Peyer's patch (tissue), 4 donors: Measurements from ENCODE around the gene SEC24D. TPM values are rescaled to one million over a fixed set of nuclear protein-coding genes. Genes with fewer than 3 reads are reported as not detected.

Source experiments
- DNase-seq, 3 donors: peaks; one replicate each; pipeline ENCODE4 v3.0.0-alpha.2; 2017 to 2019
- H3K27ac ChIP-seq, 4 donors: fragments of 200-600 bp; sonication (generic); one replicate each; pipeline ENCODE4 v1.5.1; 2016 to 2019
- H3K27me3 ChIP-seq, 2 donors: fragments of 200-600 bp; sonication (generic); one replicate each; pipeline ENCODE4 v1.5.1; 2019
- H3K36me3 ChIP-seq, 3 donors: fragments of 200-600 bp; sonication (generic); one replicate each; pipeline ENCODE4 v1.5.1; 2016 to 2019
- H3K4me1 ChIP-seq, 4 donors: fragments of 200-600 bp; sonication (generic); one replicate each; pipeline ENCODE4 v1.5.1; 2016 to 2019
- H3K4me3 ChIP-seq, 4 donors: fragments of 200-600 bp; sonication (generic); 1 replicate in 3 of 4; 2 replicates in 1 of 4; pipeline ENCODE4 v1.5.1; 2016 to 2019; ENCODE audit warnings: mild to moderate bottlenecking in 1 of 4
- H3K9me3 ChIP-seq, 4 donors: fragments of 200-600 bp; sonication (generic); one replicate each; pipeline ENCODE4 v1.5.1; 2016 to 2019; ENCODE audit warnings: mild to moderate bottlenecking in 1 of 4
- CTCF ChIP-seq, 6 experiments: fragments of 450-650 bp in 4 of 6; fragments of 200-600 bp in 2 of 6; sonication (generic) in 1 of 6; IDR thresholded peaks; one replicate each; pipeline ENCODE4 v1.5.1; 2017 to 2019; ENCODE audit warnings: antibody characterized with exemption in 6 of 6, mild to moderate bottlenecking in 3 of 6, moderate library complexity in 1 of 6
- POLR2A ChIP-seq, 2 donors: fragments of 450-650 bp; IDR thresholded peaks; one replicate each; pipeline ENCODE4 v1.5.1; 2017; ENCODE audit warnings: antibody characterized with exemption in 2 of 2, mild to moderate bottlenecking in 2 of 2, moderate library complexity in 2 of 2
- total RNA-seq, 4 donors: library from RNA; depleted of rRNA; stranded (reverse); fragments of >200 nt; gene quantifications; one replicate each; pipeline ENCODE4 v1.1.0, GENCODE V29; 2016

SEC24D gene
- total RNA-seq, 4 donors from 2014 or later: 52.8 to 117 (median 76.0) TPM

GRCh38 chr4:118746251-118746919 lies 89.5 kb downstream of the SEC24D start:
- TF ChIP-seq CTCF (IDR thresholded peaks at IDR 0.05) (no peak), POLR2A (IDR thresholded peaks at IDR 0.05) (no peak)
- H3K36me3 ChIP-seq: peaks cover 0 to 26% (median 0%) of the 10 kb centered on the region in 3 donors
- no peak for DNase-seq
- H3K4me3 ChIP-seq: no peak overlapping the region
- no peaks in the 10 kb centered on the region for H3K4me1 ChIP-seq
- no peaks in the 10 kb centered on the region for H3K27me3 ChIP-seq
- H3K27ac ChIP-seq: peak overlapping the region in 1 of 4 donors; percentile 43
- no peaks in the 10 kb centered on the region for H3K9me3 ChIP-seq

- TF ChIP-seq CTCF (IDR thresholded peaks at IDR 0.05) (no peak), POLR2A (IDR thresholded peaks at IDR 0.05) (no peak)
- Histone ChIP-seq H3K9me3 (no peaks in the 10 kb centered on the region), H3K4me3 (no peak overlapping the region), H3K27me3 (no peaks in the 10 kb centered on the region), H3K27ac (peak overlapping the region in 1 of 4 donors; percentile 43), H3K36me3 (peaks cover 0 to 19% (median 0%) of the 10 kb centered on the region in 3 donors), H3K4me1 (no peaks in the 10 kb centered on the region)
- no peak for DNase-seq
Observed at GRCh38 chr4:118745357-118745756, 90.6 kb downstream of the SEC24D start.

GRCh38 chr4:118743867-118744266 lies 92.1 kb downstream of the SEC24D start:
- Histone ChIP-seq H3K4me1 (no peaks in the 10 kb centered on the region), H3K36me3 (peaks cover 0 to 34% (median 0%) of the 10 kb centered on the region in 3 donors), H3K9me3 (no peaks in the 10 kb centered on the region), H3K4me3 (no peak overlapping the region), H3K27me3 (no peaks in the 10 kb centered on the region), H3K27ac (no peak overlapping the region)
- no peak for DNase-seq
- TF ChIP-seq CTCF (IDR thresholded peaks at IDR 0.05): no peak
- TF ChIP-seq POLR2A (IDR thresholded peaks at IDR 0.05): no peak

- no peak for DNase-seq
- no peak overlapping the region for H3K4me3 ChIP-seq
- H3K36me3 ChIP-seq: peaks cover 0 to 49% (median 0%) of the 10 kb centered on the region in 3 donors
- no peaks in the 10 kb centered on the region for H3K27me3 ChIP-seq
- no peaks in the 10 kb centered on the region for H3K4me1 ChIP-seq
- TF ChIP-seq POLR2A (IDR thresholded peaks at IDR 0.05) (no peak), CTCF (IDR thresholded peaks at IDR 0.05) (no peak)
- H3K27ac ChIP-seq: peak overlapping the region in 1 of 4 donors; percentile 65
- no peaks in the 10 kb centered on the region for H3K9me3 ChIP-seq
Observed at GRCh38 chr4:118742050-118742449, 93.9 kb downstream of the SEC24D start.

GRCh38 chr4:118741301-118741855 lies 94.5 kb downstream of the SEC24D start:
- Histone ChIP-seq H3K9me3 (no peaks in the 10 kb centered on the region), H3K27ac (peak overlapping the region in 1 of 4 donors; percentile 65), H3K4me3 (no peak overlapping the region), H3K27me3 (no peaks in the 10 kb centered on the region), H3K4me1 (no peaks in the 10 kb centered on the region), H3K36me3 (peaks cover 0 to 53% (median 0%) of the 10 kb centered on the region in 3 donors)
- no peak for DNase-seq
- TF ChIP-seq CTCF (IDR thresholded peaks at IDR 0.05): no peak
- no peak for TF ChIP-seq POLR2A (IDR thresholded peaks at IDR 0.05)
